ENCODE data around the gene ZNF205.
"Not testable (repeated sequence)": the region's sequence is repeated elsewhere in the genome, so short reads cannot be mapped to it uniquely, and the experiment has no call there.

ZNF205 gene

DNA sequence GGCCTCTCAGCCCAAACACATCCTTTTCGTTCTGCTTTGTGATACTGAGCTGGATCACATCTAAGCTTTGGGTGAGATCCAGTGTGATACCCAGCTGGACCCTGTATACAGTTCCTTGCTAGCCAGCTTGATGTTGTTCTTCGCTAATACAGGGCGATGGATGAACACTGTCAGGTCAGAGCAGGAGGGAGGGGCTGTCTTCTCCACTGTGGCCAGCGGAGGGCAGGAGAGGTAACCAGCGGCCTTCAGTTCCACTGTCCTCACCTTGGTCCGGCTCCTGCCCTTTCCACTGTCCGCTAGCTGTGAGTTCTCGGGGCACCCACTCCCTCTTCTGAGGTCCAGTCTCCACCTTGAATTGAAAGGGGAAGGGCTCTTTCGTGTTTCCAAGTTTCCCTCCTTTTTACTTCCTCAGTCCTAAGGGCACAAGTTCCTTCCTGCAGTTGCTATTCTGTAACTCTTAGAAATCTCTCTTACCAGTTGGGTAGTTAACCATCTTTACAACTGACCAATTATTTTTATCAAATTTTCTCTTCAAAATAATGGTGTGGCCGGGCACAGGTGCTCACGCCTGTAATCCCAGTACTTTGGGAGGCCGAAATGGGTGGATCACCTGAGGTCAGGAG, 19.5 kb downstream of the ZNF205 start:
- in situ Hi-C loops (cut with HindIII; ENCODE audit: low sequenced_read_pairs): no loop called here

DNA sequence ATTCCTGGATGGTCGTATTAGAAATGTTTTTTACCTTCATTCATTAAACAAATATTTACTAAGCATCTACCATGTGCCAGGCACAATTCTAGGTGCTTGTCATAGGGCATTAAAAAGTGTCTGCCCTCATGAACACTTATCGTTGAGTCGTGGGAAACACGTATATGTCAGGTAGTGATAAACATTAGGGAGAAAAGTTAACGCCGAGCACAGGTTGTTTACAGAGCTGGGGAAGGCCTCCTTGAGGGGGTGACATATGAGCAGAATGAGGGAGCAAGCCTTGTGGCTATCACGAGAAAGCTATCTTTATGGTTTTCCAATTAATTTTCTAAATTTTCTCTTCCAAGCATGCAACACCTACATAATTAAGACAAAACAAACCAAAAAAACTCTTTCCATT, 21.5 kb downstream of the ZNF205 start:
- in situ Hi-C loops (cut with HindIII; ENCODE audit: low sequenced_read_pairs): no loop called here

DNA sequence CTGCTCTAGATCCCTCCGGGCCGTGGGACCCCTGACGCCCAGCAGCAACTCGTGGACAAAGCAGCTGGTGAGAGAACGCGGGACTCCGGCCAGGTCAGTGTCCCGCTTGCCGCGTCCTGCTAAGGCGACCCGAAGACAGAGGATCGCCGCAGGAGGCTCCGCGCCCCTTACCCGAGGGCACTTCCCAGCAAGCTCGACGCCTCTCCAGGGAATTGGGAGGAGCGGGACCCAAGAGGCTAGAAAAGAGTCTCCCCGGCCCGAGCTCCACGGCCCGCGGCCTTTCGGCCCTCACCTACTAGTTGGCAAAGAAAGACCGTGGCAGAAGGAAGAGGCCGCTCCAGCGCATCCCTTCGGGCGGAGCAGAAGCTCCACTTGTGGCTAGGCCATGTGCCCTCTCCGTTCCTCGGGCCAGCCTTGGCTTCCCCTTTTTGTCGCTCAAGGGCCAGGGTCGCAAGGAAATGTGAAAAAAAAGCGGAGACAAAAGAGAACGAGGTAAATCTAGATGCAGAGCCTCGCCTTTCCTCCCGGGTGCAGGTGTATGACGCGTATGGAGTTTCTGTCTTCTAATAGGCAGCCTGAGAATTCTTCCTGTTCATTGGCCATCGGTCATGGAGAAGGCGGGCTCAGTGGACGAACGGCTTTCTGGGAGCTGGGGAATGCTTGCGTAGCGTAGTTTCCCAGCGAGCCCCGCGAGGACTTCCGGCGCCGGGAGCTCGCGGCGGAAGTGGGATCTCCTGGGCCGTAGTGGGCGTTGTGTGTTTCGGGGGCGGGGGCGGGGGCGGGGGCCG, 22.1 kb downstream of the ZNF205 start, which contains the start of gene ZNF213:
TSS of gene ZNF213 (plus strand) at position 692 of the 788 bp plus-strand sequence. CDS start 2,252 bp downstream, outside the sequence.
- in situ Hi-C loops (cut with HindIII; ENCODE audit: low sequenced_read_pairs): no loop called here

DNA sequence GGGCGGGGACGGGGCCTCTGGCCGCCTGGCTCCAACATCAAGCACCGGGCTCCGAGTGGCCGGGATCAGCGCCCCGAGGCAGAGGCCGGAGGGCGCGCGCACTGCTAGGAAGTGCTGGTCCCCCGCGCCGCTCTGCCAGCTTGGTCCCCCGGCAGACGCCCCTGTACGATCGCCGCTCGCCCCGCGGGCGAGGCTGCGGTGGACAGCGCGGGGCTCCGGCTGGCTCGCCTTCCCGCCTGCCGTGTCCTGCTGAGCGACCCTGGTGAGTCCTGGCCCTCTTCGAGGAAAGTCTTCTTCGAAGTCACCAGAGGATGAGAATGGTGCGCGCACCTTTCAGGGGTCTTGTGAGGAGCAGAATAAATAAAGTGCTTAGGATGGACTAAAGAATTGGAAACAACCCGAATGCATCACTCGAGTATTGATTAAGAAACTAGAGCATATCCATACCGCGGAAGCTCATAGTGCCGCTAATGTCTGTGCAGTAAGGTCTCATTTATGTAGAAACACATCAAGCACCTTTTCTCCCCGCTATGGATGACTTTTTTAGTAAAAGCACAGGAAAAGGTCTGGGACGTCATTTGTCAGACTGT, 22.8 kb downstream of the ZNF205 start:
- in situ Hi-C loops (cut with HindIII; ENCODE audit: low sequenced_read_pairs): no loop called here

DNA sequence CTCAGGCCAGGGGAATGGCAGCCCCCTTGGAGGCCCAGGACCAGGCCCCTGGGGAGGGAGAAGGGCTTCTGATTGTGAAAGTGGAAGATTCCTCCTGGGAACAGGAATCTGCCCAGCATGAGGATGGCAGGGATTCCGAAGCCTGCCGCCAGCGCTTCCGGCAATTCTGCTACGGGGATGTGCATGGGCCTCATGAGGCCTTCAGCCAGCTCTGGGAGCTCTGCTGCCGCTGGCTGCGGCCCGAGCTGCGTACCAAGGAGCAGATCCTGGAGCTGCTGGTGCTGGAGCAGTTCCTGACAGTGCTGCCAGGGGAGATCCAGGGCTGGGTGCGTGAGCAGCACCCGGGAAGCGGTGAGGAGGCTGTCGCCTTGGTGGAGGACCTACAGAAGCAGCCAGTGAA, 24.9 kb downstream of the ZNF205 start:
- in situ Hi-C loops (cut with HindIII; ENCODE audit: low sequenced_read_pairs): no loop called here

DNA sequence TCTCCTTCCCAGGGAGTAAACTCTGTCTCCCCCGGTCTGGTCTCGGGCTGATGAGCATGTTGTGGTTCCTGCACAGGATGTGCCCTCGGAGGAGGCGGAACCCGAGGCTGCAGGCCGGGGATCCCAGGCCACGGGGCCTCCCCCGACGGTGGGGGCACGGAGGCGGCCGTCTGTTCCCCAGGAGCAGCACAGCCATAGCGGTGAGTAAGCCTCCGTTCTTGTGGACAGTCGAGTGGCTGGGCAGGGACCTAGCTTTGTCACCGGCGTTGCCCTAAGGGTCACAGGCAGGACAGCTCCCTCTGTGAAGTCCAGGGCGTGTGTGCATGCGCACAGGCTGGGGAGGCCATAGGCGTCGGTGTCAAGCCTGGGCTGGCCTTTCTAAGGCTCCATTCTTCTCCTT, 26.0 kb downstream of the ZNF205 start:
- in situ Hi-C loops (cut with HindIII; ENCODE audit: low sequenced_read_pairs): no loop called here

DNA sequence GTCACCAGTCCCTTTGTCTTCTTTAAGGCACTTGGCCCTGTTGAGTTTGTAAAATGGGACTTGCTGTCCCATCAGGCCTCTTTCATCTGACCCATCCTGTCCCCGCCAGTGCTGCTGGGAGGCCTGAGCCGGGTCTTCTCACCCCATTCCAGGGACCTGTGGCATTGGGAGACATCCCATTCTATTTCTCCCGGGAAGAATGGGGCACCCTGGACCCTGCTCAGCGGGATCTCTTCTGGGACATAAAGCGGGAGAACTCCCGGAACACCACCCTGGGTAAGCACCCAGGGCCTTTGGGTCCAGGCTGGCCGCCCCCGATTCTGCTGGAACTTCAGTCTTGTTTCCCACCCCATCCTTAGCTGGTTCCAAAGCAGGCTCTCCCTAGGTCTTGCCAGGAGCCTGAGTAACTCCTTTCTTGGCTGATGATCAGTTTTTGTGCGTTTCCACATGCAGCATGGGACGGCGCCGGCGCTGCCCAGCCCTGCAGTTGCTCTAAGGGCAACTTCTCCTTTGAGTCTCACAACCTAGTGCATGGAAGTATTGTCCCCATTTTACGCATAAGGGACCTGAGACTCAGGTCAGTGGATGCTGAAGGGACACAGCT, 26.5 kb downstream of the ZNF205 start:
- in situ Hi-C loops (cut with HindIII; ENCODE audit: low sequenced_read_pairs): no loop called here

DNA sequence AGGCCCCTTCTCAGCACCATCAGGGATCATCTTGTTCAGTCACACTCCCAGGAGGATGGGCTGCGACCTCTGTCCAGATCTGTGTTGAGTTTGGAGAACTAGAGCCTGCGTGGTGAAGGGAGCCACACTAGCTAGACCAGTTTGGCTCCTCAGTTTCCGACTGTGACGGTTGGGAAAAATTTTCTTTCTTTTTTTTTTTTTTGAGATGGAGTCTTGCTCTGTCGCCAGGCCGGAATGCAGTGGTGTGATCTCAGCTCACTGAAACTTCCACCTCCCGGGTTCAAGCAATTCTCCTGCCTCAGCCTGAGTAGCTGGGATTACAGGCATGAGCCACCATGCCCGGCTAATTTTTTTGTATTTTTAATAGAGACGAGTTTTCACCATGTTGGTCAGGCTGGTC, 27.2 kb downstream of the ZNF205 start:
- in situ Hi-C loops (cut with HindIII; ENCODE audit: low sequenced_read_pairs): not testable (repeated sequence)

DNA sequence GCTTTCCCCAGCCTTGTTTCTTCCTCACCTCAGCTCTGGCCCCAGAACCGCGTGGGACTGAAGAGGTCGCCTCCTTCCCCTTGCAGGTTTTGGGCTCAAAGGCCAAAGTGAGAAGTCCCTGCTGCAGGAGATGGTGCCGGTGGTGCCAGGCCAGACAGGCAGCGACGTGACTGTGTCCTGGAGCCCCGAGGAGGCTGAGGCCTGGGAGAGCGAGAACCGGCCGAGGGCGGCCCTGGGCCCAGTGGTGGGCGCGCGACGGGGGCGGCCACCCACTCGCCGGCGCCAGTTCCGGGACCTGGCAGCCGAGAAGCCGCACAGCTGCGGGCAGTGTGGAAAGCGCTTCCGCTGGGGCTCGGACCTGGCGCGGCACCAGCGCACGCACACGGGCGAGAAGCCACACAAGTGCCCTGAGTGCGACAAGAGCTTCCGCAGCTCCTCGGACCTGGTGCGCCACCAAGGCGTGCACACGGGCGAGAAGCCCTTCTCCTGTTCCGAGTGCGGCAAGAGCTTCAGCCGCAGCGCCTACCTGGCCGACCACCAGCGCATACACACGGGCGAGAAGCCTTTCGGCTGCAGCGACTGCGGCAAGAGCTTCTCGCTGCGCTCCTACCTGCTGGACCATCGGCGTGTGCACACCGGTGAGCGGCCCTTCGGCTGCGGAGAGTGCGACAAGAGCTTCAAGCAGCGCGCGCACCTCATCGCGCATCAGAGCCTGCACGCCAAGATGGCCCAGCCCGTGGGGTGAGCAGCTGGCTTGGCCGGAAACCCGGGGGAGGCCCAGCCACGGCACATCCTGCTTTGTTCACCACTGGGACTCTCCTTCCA, 28.4 kb downstream of the ZNF205 start:
- in situ Hi-C loops (cut with HindIII; ENCODE audit: low sequenced_read_pairs): no loop called here

DNA sequence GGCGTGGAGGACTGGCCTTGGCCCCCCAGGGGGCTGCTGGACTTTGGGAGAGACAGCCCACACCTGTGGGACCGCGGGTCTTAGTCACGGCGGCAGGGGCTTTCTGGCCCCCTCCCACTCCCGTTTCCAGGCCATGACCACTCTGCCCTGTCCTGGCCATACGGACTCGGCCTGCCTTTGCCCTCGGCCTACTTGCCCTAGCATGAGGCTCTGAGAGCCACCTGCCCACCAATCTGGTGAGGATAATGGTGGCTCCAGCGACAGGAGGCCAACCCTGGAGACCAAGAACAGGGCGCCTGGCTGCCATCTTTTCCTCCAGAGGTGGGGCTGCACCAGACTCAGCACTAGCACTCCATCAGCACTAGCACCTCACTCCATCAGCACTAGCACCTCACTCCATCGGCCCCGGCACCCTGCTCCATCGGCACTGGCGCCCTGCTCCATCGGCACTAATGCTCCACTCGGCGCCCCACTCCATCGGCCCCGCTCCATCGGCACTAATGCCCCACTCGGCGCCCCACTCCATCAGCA, 29.5 kb downstream of the ZNF205 start:
- in situ Hi-C loops (cut with HindIII; ENCODE audit: low sequenced_read_pairs): no loop called here

DNA sequence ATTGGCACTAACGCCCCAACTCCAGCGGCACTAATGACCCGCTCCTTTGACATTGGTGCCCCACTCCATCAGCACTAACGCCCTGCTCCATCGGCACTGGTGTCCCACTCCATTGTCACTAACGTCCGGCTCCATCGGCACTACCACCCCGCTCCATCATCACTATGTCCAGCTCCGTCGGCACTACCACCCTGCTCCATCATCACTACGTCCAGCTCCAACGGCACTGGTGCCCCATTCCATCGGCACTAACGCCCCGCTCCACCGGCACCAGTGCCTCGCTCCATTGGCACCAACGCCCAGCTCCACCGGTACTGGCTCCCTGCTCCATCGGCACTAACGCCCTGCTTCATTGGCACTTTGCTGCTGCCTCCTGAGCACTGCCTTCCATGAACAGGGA, 29.9 kb downstream of the ZNF205 start:
- in situ Hi-C loops (cut with HindIII; ENCODE audit: low sequenced_read_pairs): no loop called here

DNA sequence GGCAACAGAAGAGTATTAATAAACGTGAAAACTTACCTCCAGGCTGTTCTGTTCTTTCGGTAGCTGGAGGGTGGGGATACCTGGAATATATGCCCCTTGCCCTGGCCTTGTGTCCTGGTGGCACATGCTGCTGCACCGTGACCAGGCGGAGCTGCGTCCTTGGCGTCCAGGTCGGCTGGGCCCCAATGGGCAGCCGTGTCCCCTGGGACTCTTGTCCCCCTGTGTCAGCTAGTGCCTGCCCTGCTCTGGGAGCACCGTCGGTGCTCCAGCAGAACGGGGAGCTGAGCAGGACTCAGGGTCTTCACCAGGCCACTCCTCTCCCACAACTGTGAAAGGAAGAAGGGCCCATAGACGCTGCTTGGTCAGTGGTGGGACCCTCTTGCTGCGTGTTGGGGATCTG, 30.4 kb downstream of the ZNF205 start:
- in situ Hi-C loops (cut with HindIII; ENCODE audit: low sequenced_read_pairs): no loop called here

DNA sequence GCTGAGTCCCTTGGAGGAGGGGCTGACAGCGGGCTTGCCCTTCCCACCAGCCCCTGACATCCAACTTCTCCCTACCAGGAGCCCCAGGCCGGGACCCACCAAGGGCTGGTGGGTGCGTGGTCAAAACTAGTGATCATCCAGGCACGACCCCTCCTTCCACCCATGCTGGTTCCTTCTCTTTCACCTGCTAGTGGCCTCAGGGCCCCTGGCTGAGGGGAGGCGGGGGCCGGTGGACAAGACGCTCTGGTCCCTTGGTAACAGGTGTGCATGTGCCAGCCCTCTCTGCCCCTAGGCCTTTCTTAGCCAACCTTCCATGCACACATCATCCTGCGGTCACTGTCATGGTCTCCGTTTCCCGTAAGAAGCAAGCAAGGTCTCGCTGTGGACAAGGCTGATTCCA, 30.8 kb downstream of the ZNF205 start:
- in situ Hi-C loops (cut with HindIII; ENCODE audit: low sequenced_read_pairs): no loop called here

DNA sequence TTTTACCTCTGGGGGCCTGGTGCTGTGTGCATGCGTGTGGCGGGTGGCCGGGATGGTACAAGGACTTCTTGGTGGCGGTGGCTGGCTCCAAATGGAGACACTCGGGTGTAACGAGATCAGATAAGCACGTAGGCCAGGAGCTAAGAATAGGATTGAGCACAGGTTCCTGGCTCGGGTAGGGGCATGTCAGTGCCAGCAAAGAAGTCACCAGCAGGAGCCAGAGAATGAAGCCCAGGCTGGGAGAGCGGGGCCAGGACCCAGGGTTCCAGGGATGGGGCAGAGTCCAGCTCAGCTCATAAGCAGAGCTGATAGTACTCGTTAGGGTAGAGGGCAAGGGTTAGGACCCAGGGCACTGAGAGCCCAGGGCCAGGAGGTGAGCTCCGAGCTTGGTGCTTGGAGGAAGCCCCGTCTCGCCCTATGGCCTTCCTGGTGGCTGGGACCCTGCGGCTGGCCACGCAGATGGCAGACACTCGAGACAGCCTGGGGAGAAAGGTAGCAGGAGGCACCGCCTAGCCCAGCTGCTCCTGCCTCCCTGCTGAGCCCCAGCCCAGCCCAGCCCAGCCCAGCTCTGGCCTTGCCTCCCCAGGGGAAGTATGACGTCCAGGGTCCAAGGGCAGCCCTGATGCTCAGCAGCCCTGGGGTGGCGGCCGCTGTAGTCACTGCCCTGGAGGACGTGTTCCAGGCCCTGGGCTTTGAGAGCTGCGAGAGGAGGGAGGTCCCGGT, 31.4 kb downstream of the ZNF205 start:
- in situ Hi-C loops (cut with HindIII; ENCODE audit: low sequenced_read_pairs): no loop called here

DNA sequence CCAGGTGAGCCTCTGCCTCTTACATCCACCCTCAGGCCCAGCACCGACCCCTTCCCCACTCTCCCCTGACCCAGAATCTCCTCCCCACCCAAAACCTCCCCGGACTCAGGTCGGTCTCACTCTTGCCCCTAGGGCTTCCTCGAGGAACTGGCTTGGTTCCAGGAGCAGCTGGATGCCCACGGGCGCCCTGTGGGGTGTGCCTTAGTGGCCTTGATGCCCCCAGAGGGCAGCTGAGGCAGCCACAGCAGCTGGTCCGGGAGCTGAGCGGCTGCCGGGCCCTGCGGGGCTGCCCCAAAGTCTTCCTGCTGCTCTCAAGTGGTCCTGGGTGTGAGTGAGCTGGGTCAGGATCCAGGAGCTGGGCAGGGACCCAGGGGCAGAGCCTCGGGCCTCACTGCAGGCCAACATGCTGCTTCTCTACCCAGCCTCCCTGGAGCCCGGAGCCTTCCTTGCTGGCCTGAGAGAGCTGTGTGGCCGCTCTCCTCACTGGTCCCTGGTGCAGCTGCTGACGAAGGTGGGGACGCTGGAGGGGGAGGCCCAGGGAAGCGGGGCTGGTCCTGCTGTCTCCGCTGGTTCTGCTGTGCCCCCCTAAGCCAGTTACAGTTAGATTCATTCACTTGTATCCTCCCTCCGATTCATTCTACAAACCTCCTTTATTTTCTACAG, 32.1 kb downstream of the ZNF205 start:
- in situ Hi-C loops (cut with HindIII; ENCODE audit: low sequenced_read_pairs): no loop called here

DNA sequence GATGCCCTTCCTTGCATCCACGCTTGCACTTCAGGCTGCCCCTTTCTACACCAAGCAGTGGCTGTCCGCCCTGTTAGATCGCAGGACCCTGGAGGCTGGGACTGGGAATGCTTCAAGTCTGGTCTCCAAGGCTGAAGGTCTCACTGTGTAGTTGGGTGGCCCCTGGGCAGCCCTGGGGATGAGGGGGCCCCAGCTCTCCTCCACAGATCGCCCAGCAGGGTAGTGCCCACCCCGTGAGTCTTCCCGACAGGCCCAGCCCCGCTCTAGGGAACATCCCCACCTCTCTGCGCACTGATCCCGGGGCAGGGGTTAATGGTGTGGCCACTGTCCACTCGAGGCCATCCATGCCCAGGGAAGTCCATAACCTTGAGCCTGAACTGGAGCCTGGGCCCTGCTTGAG, 32.8 kb downstream of the ZNF205 start:
- in situ Hi-C loops (cut with HindIII; ENCODE audit: low sequenced_read_pairs): no loop called here

DNA sequence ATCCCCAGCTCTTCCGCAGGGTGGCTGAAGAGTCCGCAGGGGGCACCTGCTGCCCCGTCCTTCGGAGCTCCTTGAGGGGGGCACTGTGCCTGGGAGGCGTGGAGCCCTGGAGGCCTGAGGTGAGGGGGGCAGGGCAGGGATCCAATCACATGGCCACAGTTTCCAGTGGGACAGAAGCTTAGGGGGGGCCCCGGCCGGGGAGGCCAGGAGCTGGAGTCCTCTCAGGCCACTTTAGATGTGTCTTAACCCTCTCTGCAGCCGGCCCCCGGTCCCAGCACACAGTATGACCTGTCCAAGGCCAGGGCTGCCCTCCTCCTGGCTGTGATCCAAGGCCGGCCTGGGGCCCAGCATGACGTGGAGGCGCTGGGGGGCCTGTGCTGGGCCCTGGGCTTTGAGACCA, 33.3 kb downstream of the ZNF205 start:
- in situ Hi-C loops (cut with HindIII; ENCODE audit: low sequenced_read_pairs): no loop called here

DNA sequence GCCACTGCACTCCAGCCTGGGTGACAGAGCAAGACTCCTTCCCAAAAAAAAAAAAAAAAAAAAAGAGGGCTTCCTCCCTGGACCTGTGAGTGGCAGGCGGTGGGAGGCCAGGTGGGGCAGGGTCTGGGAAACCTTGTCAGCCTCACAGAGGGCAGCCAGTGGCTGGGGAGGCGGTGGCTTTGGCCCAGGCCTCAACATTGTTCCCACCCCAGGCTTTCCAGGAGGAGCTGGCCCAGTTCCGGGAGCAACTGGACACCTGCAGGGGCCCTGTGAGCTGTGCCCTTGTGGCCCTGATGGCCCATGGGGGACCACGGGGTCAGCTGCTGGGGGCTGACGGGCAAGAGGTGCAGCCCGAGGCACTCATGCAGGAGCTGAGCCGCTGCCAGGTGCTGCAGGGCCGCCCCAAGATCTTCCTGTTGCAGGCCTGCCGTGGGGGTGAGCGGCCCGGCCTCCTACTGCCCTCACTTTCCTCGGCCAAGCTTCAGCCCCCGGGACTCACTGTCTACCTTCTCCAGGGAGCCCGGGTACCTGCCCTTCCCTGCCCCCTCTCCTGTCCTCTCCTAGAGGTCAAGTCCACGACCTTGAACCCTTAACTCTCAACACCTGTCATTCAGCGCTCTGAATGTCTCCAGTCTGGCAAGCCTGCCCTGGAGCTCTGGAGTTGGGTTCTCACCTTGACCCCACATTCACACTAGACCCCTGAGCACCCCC, 34.8 kb downstream of the ZNF205 start:
- in situ Hi-C loops (cut with HindIII; ENCODE audit: low sequenced_read_pairs): no loop called here

DNA sequence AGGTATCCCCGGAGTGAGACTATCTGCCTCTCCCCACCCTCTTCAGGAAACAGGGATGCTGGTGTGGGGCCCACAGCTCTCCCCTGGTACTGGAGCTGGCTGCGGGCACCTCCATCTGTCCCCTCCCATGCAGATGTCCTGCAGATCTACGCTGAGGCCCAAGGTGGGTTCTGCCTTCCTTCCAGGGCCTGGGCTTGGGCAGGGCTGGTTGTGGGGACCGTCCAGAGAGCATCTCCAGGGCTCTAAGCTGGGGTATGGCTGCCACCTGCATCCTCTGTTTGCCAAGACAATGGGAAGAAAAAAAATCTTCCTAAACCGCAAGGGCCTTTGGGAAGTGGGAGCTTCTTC, 35.3 kb downstream of the ZNF205 start:
- in situ Hi-C loops (cut with HindIII; ENCODE audit: low sequenced_read_pairs): no loop called here

All from DLD1 (cell line).